HCT116 (cell line): Measurements from ENCODE around the gene WASL. TPM values are rescaled to one million over a fixed set of nuclear protein-coding genes. Genes with fewer than 3 reads are reported as not detected.
"Not testable (repeated sequence)": the region's sequence is repeated elsewhere in the genome, so short reads cannot be mapped to it uniquely, and the experiment has no call there.

Source experiments
- ATAC-seq: fragments of 200-7000 bp; cut with Tn5 transposase; 2 replicates; pipeline ENCODE4 v1.9.1; 2020; ENCODE audit warnings: mild to moderate bottlenecking, moderate library complexity
- BruUV-seq: library from RNA; stranded (reverse); fragments of 400-500 nt; replicated peaks from 2 replicates; lab custom pipeline; 2021; lab: Mats Ljungman, UMichigan
- CTCF ChIA-PET: fragments of 300-600 bp; sonication (Branson Sonifier 250); formaldehyde crosslinking; loops from one replicate; lab custom pipeline; 2021; ENCODE audit warnings: antibody characterized with exemption; lab: Charles Lee
- POLR2A ChIA-PET: fragments of 300-600, 350-600 bp; sonication (Branson Sonifier 250); formaldehyde crosslinking; loops from one replicate; lab custom pipeline; 2021; ENCODE audit warnings: antibody characterized with exemption; lab: Charles Lee
- RAD21 ChIA-PET, 2 experiments: fragments of 300-600 bp; sonication (Branson Sonifier 250); formaldehyde crosslinking; loops; one replicate each; lab custom pipeline; 2023; ENCODE audit warnings: low total read pairs in 2 of 2; ENCODE audit not compliant: uncharacterized antibody in 2 of 2, unreplicated experiment in 2 of 2, low non-redundant PET in 1 of 2; lab: Charles Lee
- DNase-seq: peaks from one replicate; pipeline ENCODE4 v3.0.0-alpha.2; 2010; ENCODE audit warnings: low read depth, low spot score
- H2AFZ ChIP-seq: fragments of 200-600 bp; shearing (Covaris generic), sonication (generic); 2 replicates; pipeline ENCODE4 v1.6.1; 2017; ENCODE audit warnings: low read depth, mixed run types, mixed read lengths, antibody characterized with exemption, low read length; ENCODE audit not compliant: poor library complexity, severe bottlenecking
- H3K27ac ChIP-seq: 2 replicates; pipeline ENCODE4 v1.5.1; 2012; ENCODE audit warnings: low read depth, low read length
- H3K27me3 ChIP-seq: fragments of 200-600 bp; sonication (generic); 2 replicates; pipeline ENCODE4 v1.6.1; 2016; ENCODE audit warnings: mixed run types, low read length, mixed read lengths; ENCODE audit not compliant: insufficient read depth
- H3K36me3 ChIP-seq, 2 experiments: fragments of 200-500 bp in 1 of 2; fragments of 200-600 bp in 1 of 2; sonication (Bioruptor generic) in 1 of 2; sonication (generic) in 1 of 2; 2 replicates each; pipeline versions ENCODE4 v1.5.1 to v1.6.1; 2014 to 2016; ENCODE audit warnings: low read length in 2 of 2, inconsistent platforms in 1 of 2, mixed read lengths in 1 of 2, mixed run types in 1 of 2; ENCODE audit not compliant: insufficient read depth in 2 of 2, control insufficient read depth in 1 of 2
- H3K4me1 ChIP-seq, 2 experiments: fragments of 200-600 bp in 1 of 2; sonication (generic) in 1 of 2; 2 replicates each; pipeline versions ENCODE4 v1.5.1 to v1.6.1; 2012 to 2017; ENCODE audit warnings: low read length in 2 of 2, inconsistent platforms in 1 of 2, mild to moderate bottlenecking in 1 of 2, mixed read lengths in 1 of 2, mixed run types in 1 of 2, moderate library complexity in 1 of 2; ENCODE audit not compliant: insufficient read depth in 2 of 2, control insufficient read depth in 1 of 2
- H3K4me2 ChIP-seq: fragments of 200-600 bp; sonication (generic); 2 replicates; pipeline ENCODE4 v1.6.1; 2017; ENCODE audit warnings: mixed run types, low read length, mixed read lengths
- H3K4me3 ChIP-seq, 2 experiments: fragments of 200-600 bp in 1 of 2; sonication (generic) in 1 of 2; replicated peaks in 1 of 2; 2 replicates each; pipeline ENCODE4 v1.5.1; 2011 to 2016; ENCODE audit warnings: low read length in 2 of 2, control low read depth in 1 of 2, low read depth in 1 of 2, mild to moderate bottlenecking in 1 of 2, mixed read lengths in 1 of 2, mixed run types in 1 of 2
- H3K79me2 ChIP-seq: fragments of 200-600 bp; sonication (generic); 2 replicates; pipeline ENCODE4 v1.6.1; 2017; ENCODE audit warnings: mild to moderate bottlenecking, mixed run types, low read length, moderate library complexity, mixed read lengths; ENCODE audit not compliant: insufficient read depth
- H3K9ac ChIP-seq: fragments of 200-600 bp; sonication (generic); 2 replicates; pipeline ENCODE4 v1.6.1; 2016; ENCODE audit warnings: low read length, mixed read lengths
- H3K9me2 ChIP-seq: fragments of 200-600 bp; sonication (generic), shearing (Covaris generic); 2 replicates; pipeline ENCODE4 v1.6.1; 2017; ENCODE audit warnings: mixed run types, mild to moderate bottlenecking, moderate library complexity; ENCODE audit not compliant: insufficient read depth
- H3K9me3 ChIP-seq, 2 experiments: fragments of 200-500 bp in 1 of 2; fragments of 200-600 bp in 1 of 2; sonication (Bioruptor generic) in 1 of 2; sonication (generic) in 1 of 2; 2 replicates each; pipeline ENCODE4 v1.6.1; 2014 to 2017; ENCODE audit warnings: low read length in 2 of 2, mixed read lengths in 2 of 2, inconsistent platforms in 1 of 2, low read depth in 1 of 2, mild to moderate bottlenecking in 1 of 2, mixed run types in 1 of 2, moderate library complexity in 1 of 2; ENCODE audit not compliant: control insufficient read depth in 1 of 2, insufficient read depth in 1 of 2
- H4K20me1 ChIP-seq: fragments of 200-600 bp; sonication (generic), shearing (Covaris generic); 2 replicates; pipeline ENCODE4 v1.6.1; 2017; ENCODE audit warnings: mixed run types, mild to moderate bottlenecking, moderate library complexity; ENCODE audit not compliant: insufficient read depth
- CEBPB ChIP-seq: IDR thresholded peaks from 2 replicates; pipeline ENCODE4 v1.6.1; 2012; ENCODE audit warnings: low read depth
- EGR1 ChIP-seq: IDR thresholded peaks from 2 replicates; pipeline ENCODE4 v1.6.1; 2012; ENCODE audit warnings: low read depth
- ELF1 ChIP-seq: IDR thresholded peaks from 2 replicates; pipeline ENCODE4 v1.6.1; 2012; ENCODE audit warnings: low read depth, borderline replicate concordance
- EZH2 ChIP-seq: fragments of 200-600 bp; sonication (generic); IDR thresholded peaks from 2 replicates; pipeline ENCODE4 v1.6.1; 2017; ENCODE audit warnings: antibody characterized with exemption, mixed run types
- EZH2phosphoT487 ChIP-seq: fragments of 200-600 bp; IDR thresholded peaks from 2 replicates; pipeline ENCODE4 v1.6.1; 2018; ENCODE audit warnings: antibody characterized with exemption, borderline replicate concordance
- POLR2A ChIP-seq: IDR thresholded peaks from 2 replicates; pipeline ENCODE4 v1.7.0; 2011; ENCODE audit warnings: borderline replicate concordance; ENCODE audit not compliant: insufficient read depth, insufficient read length; ENCODE audit errors: extremely low read depth
- POLR2AphosphoS5 ChIP-seq: IDR thresholded peaks from 2 replicates; pipeline ENCODE4 v1.6.1; 2011; ENCODE audit warnings: mild to moderate bottlenecking, low read depth, low read length, moderate library complexity
- RAD21 ChIP-seq: IDR thresholded peaks from 2 replicates; pipeline ENCODE4 v1.6.1; 2012; ENCODE audit warnings: low read depth, mild to moderate bottlenecking
- SIN3A ChIP-seq: IDR thresholded peaks from 2 replicates; pipeline ENCODE4 v1.6.1; 2012; ENCODE audit warnings: low read depth
- SRF ChIP-seq: IDR thresholded peaks from 2 replicates; pipeline ENCODE4 v1.6.1; 2012; ENCODE audit warnings: low read depth
- ZFX ChIP-seq: fragments of 450-650 bp; IDR thresholded peaks from 2 replicates; pipeline ENCODE4 v1.6.1; 2017
- intact Hi-C: fragments of 100-400 bp; cut with micrococcal nuclease; formaldehyde crosslinking; loops from 2 replicates; pipeline ENCODE4 v1.10.0; 2022
- total RNA-seq: library from RNA; stranded (reverse); gene quantifications from one replicate; pipeline ENCODE4 v1.2.1, GENCODE V29; 2021; ENCODE audit not compliant: unreplicated experiment

WASL gene
- total RNA-seq, 1 experiment from 2014 or later = 26.2 TPM

- H3K79me2 ChIP-seq = peaks cover 100% of the 10 kb centered on the region
- H3K9me3 ChIP-seq = no peaks in the 10 kb centered on the region
- RAD21 ChIA-PET = no interaction called here
- H2AFZ ChIP-seq = no peak overlapping the region
- ATAC-seq (no peak), DNase-seq (no peak)
- CTCF ChIA-PET = no interaction called here
- H3K9me2 ChIP-seq = no peaks in the 10 kb centered on the region
- H4K20me1 ChIP-seq = no peaks in the 10 kb centered on the region
- H3K9ac ChIP-seq = no peak overlapping the region
- POLR2A ChIA-PET = no interaction called here
- no peaks in the 10 kb centered on the region for H3K36me3 ChIP-seq
- H3K27me3 ChIP-seq = no peaks in the 10 kb centered on the region
- BruUV-seq = no TSS peak
- TF ChIP-seq EGR1 (no peak), SIN3A (no peak), CEBPB (no peak), POLR2AphosphoS5 (no peak), SRF (no peak), EZH2phosphoT487 (no peak), ELF1 (no peak), POLR2A (no peak), RAD21 (no peak), EZH2 (no peak), ZFX (no peak)
- TF ChIP-seq, all 23 proteins: peak for 0
- H3K27ac ChIP-seq = no peak overlapping the region
- intact Hi-C loops = no loop called here
- no peak overlapping the region for H3K4me3 ChIP-seq
- H3K4me2 ChIP-seq = no peak overlapping the region
- no peaks in the 10 kb centered on the region for H3K4me1 ChIP-seq
Observed at GRCh38 chr7:123738356-123738755, 10.4 kb downstream of the WASL start.

- POLR2A ChIA-PET = interaction anchor here (0.7 kb wide), 1 partner anchor 20 kb away, joined by 3 read pairs; no protein-coding TSS in a partner anchor
- BruUV-seq, intact Hi-C loops, ATAC-seq, H3K27me3 ChIP-seq, H3K9ac ChIP-seq, H3K4me3 ChIP-seq, DNase-seq, H3K9me3 ChIP-seq, H3K4me2 ChIP-seq, H2AFZ ChIP-seq, H3K36me3 ChIP-seq, H3K9me2 ChIP-seq, H4K20me1 ChIP-seq, H3K27ac ChIP-seq, H3K4me1 ChIP-seq: not testable (repeated sequence)
- H3K79me2 ChIP-seq = peaks cover 100% of the 10 kb centered on the region
- CTCF ChIA-PET = interaction anchor here (1.6 kb wide), 1 partner anchor 36 kb away, joined by 5 read pairs; no protein-coding TSS in a partner anchor
- RAD21 ChIA-PET = interaction anchor here in 1 of 2 experiments (0.6 kb wide), 1 partner anchor 36 kb away, joined by 3 read pairs; no protein-coding TSS in a partner anchor
Observed at GRCh38 chr7:123737168-123737674, 11.6 kb downstream of the WASL start.
